GM12864 (cell line): ENCODE measurements around the gene ACCSL.
A peak's percentile ranks its signal among the peaks of the same experiment; 100 is the strongest.

ENCODE experiments used
- DNase-seq: peaks from one replicate; pipeline ENCODE4 v3.0.0-alpha.2; 2011; ENCODE audit warnings: low read depth
- H3K4me3 ChIP-seq: 2 replicates; pipeline ENCODE4 v1.5.1; 2011; ENCODE audit warnings: mild to moderate bottlenecking, low read depth, low read length, control low read depth
- TF ChIP-seq, protein P1 (sequence below): IDR thresholded peaks from 2 replicates; pipeline ENCODE4 v1.5.1; 2011; ENCODE audit warnings: low read depth, mild to moderate bottlenecking, moderate library complexity, low read length, control low read depth, inconsistent platforms; ENCODE audit errors: missing control alignments

Gene ACCSL

DNA sequence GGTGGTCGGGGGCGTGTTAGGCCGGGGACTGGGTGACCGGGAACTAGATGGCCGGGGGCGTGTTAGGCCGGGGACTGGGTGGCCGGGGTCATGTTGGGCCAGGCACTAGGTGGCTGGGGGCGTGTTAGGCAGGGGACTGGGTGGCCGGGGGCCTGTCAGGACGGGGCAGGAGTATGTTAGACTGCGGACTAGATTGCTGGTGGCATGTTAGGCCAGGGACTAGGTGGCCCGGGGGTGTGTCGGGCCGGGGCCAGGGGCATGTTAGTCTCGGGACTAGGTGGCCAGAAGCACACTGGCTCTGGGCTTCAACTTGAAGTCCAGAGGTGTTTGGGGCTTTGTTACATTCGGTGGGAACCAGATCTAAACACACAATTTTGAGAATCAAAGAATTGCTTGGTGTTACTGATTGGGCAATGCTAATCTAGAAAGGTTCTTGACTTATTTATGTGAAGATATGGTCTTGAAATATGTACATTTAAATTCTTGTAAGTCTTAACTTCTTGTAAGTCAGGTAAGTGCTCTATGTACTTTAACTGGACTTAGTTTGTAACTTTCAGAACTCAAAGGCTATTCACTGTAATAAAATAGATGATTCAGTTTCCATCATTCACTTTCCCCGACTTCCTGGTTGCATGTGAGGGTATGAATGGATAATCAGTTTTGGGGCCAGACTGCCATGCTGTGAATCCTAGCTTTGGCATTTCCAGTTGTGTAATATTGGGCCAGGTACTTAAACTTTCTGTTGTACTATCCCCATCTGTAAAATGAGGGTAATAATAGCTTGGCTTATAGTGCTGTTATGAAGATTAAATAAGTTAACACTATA lies 48.8 kb downstream of the ACCSL start:
- TF ChIP-seq, protein P1, sequence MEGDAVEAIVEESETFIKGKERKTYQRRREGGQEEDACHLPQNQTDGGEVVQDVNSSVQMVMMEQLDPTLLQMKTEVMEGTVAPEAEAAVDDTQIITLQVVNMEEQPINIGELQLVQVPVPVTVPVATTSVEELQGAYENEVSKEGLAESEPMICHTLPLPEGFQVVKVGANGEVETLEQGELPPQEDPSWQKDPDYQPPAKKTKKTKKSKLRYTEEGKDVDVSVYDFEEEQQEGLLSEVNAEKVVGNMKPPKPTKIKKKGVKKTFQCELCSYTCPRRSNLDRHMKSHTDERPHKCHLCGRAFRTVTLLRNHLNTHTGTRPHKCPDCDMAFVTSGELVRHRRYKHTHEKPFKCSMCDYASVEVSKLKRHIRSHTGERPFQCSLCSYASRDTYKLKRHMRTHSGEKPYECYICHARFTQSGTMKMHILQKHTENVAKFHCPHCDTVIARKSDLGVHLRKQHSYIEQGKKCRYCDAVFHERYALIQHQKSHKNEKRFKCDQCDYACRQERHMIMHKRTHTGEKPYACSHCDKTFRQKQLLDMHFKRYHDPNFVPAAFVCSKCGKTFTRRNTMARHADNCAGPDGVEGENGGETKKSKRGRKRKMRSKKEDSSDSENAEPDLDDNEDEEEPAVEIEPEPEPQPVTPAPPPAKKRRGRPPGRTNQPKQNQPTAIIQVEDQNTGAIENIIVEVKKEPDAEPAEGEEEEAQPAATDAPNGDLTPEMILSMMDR: no peak
- H3K4me3 ChIP-seq: peak overlapping the region; percentile 85
- DNase-seq: no peak

DNA sequence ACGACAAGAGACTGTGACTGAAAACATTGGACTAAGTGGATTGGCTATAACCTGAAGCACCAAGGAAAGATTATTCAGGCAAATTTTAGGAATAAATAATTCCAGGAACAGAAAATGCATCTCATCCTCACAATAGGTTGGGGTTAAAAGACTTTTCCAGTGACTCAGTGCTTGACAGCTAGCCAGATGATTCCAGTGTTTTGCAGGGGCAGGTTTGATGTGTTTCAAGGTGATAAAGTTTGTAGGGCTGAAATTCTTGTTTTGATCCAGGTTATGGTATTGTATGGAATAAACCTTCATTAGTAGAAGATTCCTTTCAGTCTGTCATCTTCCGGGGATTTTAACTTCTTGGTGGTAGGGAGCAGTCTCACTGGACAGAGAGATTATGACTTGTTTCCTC lies 50.0 kb downstream of the ACCSL start:
- TF ChIP-seq, protein P1: no peak
- DNase-seq: no peak
- no peak overlapping the region for H3K4me3 ChIP-seq

DNA sequence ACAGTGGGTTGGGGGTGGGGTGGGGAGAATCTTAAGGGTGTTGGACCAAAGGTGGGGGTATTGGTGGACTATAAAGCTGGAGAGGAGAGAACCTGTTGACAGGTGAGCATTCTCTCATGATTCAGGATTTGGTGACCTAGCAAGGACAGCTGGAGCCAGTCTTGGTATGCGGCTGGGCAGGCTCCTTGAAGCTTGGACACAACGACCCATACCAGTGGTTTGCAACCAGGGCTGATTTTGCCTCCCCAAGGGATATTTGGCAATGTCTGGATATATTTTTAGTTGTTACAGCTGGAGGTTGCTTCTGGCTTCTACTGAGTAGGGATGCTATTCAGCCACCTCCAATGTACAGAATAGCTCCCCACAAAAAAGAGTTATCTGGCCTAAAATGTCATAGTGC lies 53.3 kb downstream of the ACCSL start:
- H3K4me3 ChIP-seq: no peak overlapping the region
- DNase-seq: no peak
- TF ChIP-seq, protein P1: no peak

DNA sequence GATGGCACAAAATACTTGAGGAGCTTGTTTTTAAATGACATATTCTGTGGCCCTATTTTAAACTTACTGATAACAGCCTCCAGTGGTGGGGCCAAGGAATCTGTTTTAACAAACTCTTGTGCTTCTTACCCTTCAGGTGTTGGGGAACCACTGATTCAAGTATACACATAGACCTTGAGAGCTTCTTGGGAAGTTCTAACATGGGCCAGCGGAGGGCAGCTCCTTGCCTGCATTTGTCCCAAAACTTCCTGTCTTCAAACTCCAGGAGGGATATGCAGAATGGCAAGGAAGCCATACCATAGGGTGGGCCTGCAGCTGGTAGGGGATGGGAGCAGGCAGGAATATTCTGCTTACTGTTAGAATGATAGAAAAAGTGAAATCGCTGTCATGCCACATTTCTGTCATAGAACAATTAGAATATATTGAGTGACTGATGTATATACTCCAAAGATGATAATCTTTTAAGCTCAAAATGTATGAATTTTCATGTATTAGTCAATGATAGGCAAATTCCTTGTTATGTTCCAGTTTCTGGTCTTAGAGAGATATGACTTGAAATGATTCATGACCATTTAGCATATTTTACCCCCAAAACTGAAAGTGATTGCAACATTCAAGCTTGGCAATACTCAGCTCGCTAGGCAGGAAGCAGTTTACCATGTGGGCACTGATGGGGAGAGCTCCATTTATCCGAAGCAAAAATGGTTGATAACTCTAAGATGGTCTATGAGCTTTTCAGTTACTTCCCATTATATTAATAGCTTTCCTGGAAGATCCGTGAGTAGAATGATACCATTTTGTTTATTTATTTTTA lies 56.9 kb downstream of the ACCSL start:
- DNase-seq: no peak
- TF ChIP-seq, protein P1: no peak

DNA sequence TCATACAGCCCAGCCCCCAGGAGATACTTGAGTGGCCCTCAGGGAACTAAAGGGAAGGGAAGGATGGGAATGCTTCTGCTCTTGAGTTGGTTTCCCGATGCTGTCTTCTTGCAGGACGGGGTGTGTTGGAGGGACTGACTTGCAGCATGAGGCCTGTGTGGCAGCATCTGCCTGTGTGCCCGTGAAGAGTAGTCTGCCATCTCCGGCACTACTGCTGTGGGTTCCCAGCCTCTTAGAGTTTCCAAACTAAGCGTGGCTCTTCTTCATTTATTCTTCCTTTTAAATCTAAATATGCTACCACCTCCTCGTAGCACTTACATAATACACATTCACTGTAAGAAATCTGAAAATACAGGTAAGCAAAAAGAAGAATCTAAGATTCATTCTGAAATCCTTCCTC lies 60.5 kb downstream of the ACCSL start:
- TF ChIP-seq, protein P1: no peak
- DNase-seq: no peak
- no peak overlapping the region for H3K4me3 ChIP-seq

More for the DNA sequence above, 56.9 kb downstream of the ACCSL start:
- no peak overlapping the region for H3K4me3 ChIP-seq
